HCT116 (cell line): Measurements from ENCODE around the gene NUAK2. TPM values are rescaled to one million over a fixed set of nuclear protein-coding genes. Genes with fewer than 3 reads are reported as not detected.

Source experiments
- ATAC-seq: fragments of 200-7000 bp; cut with Tn5 transposase; 2 replicates; pipeline ENCODE4 v1.9.1; 2020; ENCODE audit warnings: mild to moderate bottlenecking, moderate library complexity
- BruUV-seq: library from RNA; stranded (reverse); fragments of 400-500 nt; replicated peaks from 2 replicates; lab custom pipeline; 2021; lab: Mats Ljungman, UMichigan
- CTCF ChIA-PET: fragments of 300-600 bp; sonication (Branson Sonifier 250); formaldehyde crosslinking; loops from one replicate; lab custom pipeline; 2021; ENCODE audit warnings: antibody characterized with exemption; lab: Charles Lee
- POLR2A ChIA-PET: fragments of 300-600, 350-600 bp; sonication (Branson Sonifier 250); formaldehyde crosslinking; loops from one replicate; lab custom pipeline; 2021; ENCODE audit warnings: antibody characterized with exemption; lab: Charles Lee
- RAD21 ChIA-PET, 2 experiments: fragments of 300-600 bp; sonication (Branson Sonifier 250); formaldehyde crosslinking; loops; one replicate each; lab custom pipeline; 2023; ENCODE audit warnings: low total read pairs in 2 of 2; ENCODE audit not compliant: uncharacterized antibody in 2 of 2, unreplicated experiment in 2 of 2, low non-redundant PET in 1 of 2; lab: Charles Lee
- DNase-seq: peaks from one replicate; pipeline ENCODE4 v3.0.0-alpha.2; 2010; ENCODE audit warnings: low read depth, low spot score
- H2AFZ ChIP-seq: fragments of 200-600 bp; shearing (Covaris generic), sonication (generic); 2 replicates; pipeline ENCODE4 v1.6.1; 2017; ENCODE audit warnings: low read depth, mixed run types, mixed read lengths, antibody characterized with exemption, low read length; ENCODE audit not compliant: poor library complexity, severe bottlenecking
- H3K27ac ChIP-seq: 2 replicates; pipeline ENCODE4 v1.5.1; 2012; ENCODE audit warnings: low read depth, low read length
- H3K27me3 ChIP-seq: fragments of 200-600 bp; sonication (generic); 2 replicates; pipeline ENCODE4 v1.6.1; 2016; ENCODE audit warnings: mixed run types, low read length, mixed read lengths; ENCODE audit not compliant: insufficient read depth
- H3K36me3 ChIP-seq, 2 experiments: fragments of 200-500 bp in 1 of 2; fragments of 200-600 bp in 1 of 2; sonication (Bioruptor generic) in 1 of 2; sonication (generic) in 1 of 2; 2 replicates each; pipeline versions ENCODE4 v1.5.1 to v1.6.1; 2014 to 2016; ENCODE audit warnings: low read length in 2 of 2, inconsistent platforms in 1 of 2, mixed read lengths in 1 of 2, mixed run types in 1 of 2; ENCODE audit not compliant: insufficient read depth in 2 of 2, control insufficient read depth in 1 of 2
- H3K4me1 ChIP-seq, 2 experiments: fragments of 200-600 bp in 1 of 2; sonication (generic) in 1 of 2; 2 replicates each; pipeline versions ENCODE4 v1.5.1 to v1.6.1; 2012 to 2017; ENCODE audit warnings: low read length in 2 of 2, inconsistent platforms in 1 of 2, mild to moderate bottlenecking in 1 of 2, mixed read lengths in 1 of 2, mixed run types in 1 of 2, moderate library complexity in 1 of 2; ENCODE audit not compliant: insufficient read depth in 2 of 2, control insufficient read depth in 1 of 2
- H3K4me2 ChIP-seq: fragments of 200-600 bp; sonication (generic); 2 replicates; pipeline ENCODE4 v1.6.1; 2017; ENCODE audit warnings: mixed run types, low read length, mixed read lengths
- H3K4me3 ChIP-seq, 2 experiments: fragments of 200-600 bp in 1 of 2; sonication (generic) in 1 of 2; replicated peaks in 1 of 2; 2 replicates each; pipeline ENCODE4 v1.5.1; 2011 to 2016; ENCODE audit warnings: low read length in 2 of 2, control low read depth in 1 of 2, low read depth in 1 of 2, mild to moderate bottlenecking in 1 of 2, mixed read lengths in 1 of 2, mixed run types in 1 of 2
- H3K79me2 ChIP-seq: fragments of 200-600 bp; sonication (generic); 2 replicates; pipeline ENCODE4 v1.6.1; 2017; ENCODE audit warnings: mild to moderate bottlenecking, mixed run types, low read length, moderate library complexity, mixed read lengths; ENCODE audit not compliant: insufficient read depth
- H3K9ac ChIP-seq: fragments of 200-600 bp; sonication (generic); 2 replicates; pipeline ENCODE4 v1.6.1; 2016; ENCODE audit warnings: low read length, mixed read lengths
- H3K9me2 ChIP-seq: fragments of 200-600 bp; sonication (generic), shearing (Covaris generic); 2 replicates; pipeline ENCODE4 v1.6.1; 2017; ENCODE audit warnings: mixed run types, mild to moderate bottlenecking, moderate library complexity; ENCODE audit not compliant: insufficient read depth
- H3K9me3 ChIP-seq, 2 experiments: fragments of 200-500 bp in 1 of 2; fragments of 200-600 bp in 1 of 2; sonication (Bioruptor generic) in 1 of 2; sonication (generic) in 1 of 2; 2 replicates each; pipeline ENCODE4 v1.6.1; 2014 to 2017; ENCODE audit warnings: low read length in 2 of 2, mixed read lengths in 2 of 2, inconsistent platforms in 1 of 2, low read depth in 1 of 2, mild to moderate bottlenecking in 1 of 2, mixed run types in 1 of 2, moderate library complexity in 1 of 2; ENCODE audit not compliant: control insufficient read depth in 1 of 2, insufficient read depth in 1 of 2
- H4K20me1 ChIP-seq: fragments of 200-600 bp; sonication (generic), shearing (Covaris generic); 2 replicates; pipeline ENCODE4 v1.6.1; 2017; ENCODE audit warnings: mixed run types, mild to moderate bottlenecking, moderate library complexity; ENCODE audit not compliant: insufficient read depth
- CBX3 ChIP-seq: IDR thresholded peaks from 2 replicates; pipeline ENCODE4 v1.6.1; 2012; ENCODE audit warnings: low read depth
- EGR1 ChIP-seq: IDR thresholded peaks from 2 replicates; pipeline ENCODE4 v1.6.1; 2012; ENCODE audit warnings: low read depth
- ELF1 ChIP-seq: IDR thresholded peaks from 2 replicates; pipeline ENCODE4 v1.6.1; 2012; ENCODE audit warnings: low read depth, borderline replicate concordance
- EZH2phosphoT487 ChIP-seq: fragments of 200-600 bp; IDR thresholded peaks from 2 replicates; pipeline ENCODE4 v1.6.1; 2018; ENCODE audit warnings: antibody characterized with exemption, borderline replicate concordance
- FOSL1 ChIP-seq: IDR thresholded peaks from 2 replicates; pipeline ENCODE4 v1.6.1; 2012; ENCODE audit warnings: low read depth
- JUND ChIP-seq: IDR thresholded peaks from 2 replicates; pipeline ENCODE4 v1.6.1; 2012
- POLR2AphosphoS5 ChIP-seq: IDR thresholded peaks from 2 replicates; pipeline ENCODE4 v1.6.1; 2011; ENCODE audit warnings: mild to moderate bottlenecking, low read depth, low read length, moderate library complexity
- REST ChIP-seq: IDR thresholded peaks from 2 replicates; pipeline ENCODE4 v1.6.1; 2012; ENCODE audit warnings: low read depth
- SIN3A ChIP-seq: IDR thresholded peaks from 2 replicates; pipeline ENCODE4 v1.6.1; 2012; ENCODE audit warnings: low read depth
- SP1 ChIP-seq: IDR thresholded peaks from 2 replicates; pipeline ENCODE4 v1.6.1; 2012; ENCODE audit warnings: low read depth
- SRF ChIP-seq: IDR thresholded peaks from 2 replicates; pipeline ENCODE4 v1.6.1; 2012; ENCODE audit warnings: low read depth
- TCF7L2 ChIP-seq: IDR thresholded peaks from 2 replicates; pipeline ENCODE4 v1.7.0; 2011; ENCODE audit warnings: borderline replicate concordance, inconsistent platforms; ENCODE audit not compliant: insufficient read depth, insufficient read length; ENCODE audit errors: extremely low read depth
- ZFX ChIP-seq: fragments of 450-650 bp; IDR thresholded peaks from 2 replicates; pipeline ENCODE4 v1.6.1; 2017
- intact Hi-C: fragments of 100-400 bp; cut with micrococcal nuclease; formaldehyde crosslinking; loops from 2 replicates; pipeline ENCODE4 v1.10.0; 2022
- total RNA-seq: library from RNA; stranded (reverse); gene quantifications from one replicate; pipeline ENCODE4 v1.2.1, GENCODE V29; 2021; ENCODE audit not compliant: unreplicated experiment
- TF ChIP-seq, protein P1 (sequence below): IDR thresholded peaks from 2 replicates; pipeline ENCODE4 v1.6.1; 2011; ENCODE audit warnings: mild to moderate bottlenecking, low read length, moderate library complexity; ENCODE audit not compliant: insufficient replicate concordance; ENCODE audit errors: extremely low read depth
- TF ChIP-seq, protein P2 (sequence below), 3 experiments: fragments of 200-600 bp in 1 of 3; sonication (generic) in 1 of 3; IDR thresholded peaks in 2 of 3; conservative IDR thresholded peaks in 1 of 3; 2 replicates each; pipeline ENCODE4 v1.5.1; 2012 to 2017; ENCODE audit warnings: low read depth in 2 of 3, low read length in 2 of 3, antibody characterized with exemption in 1 of 3, borderline replicate concordance in 1 of 3, control low read depth in 1 of 3, mild to moderate bottlenecking in 1 of 3, mixed read lengths in 1 of 3, mixed run types in 1 of 3, moderate library complexity in 1 of 3; ENCODE audit not compliant: insufficient read depth in 1 of 3
- TF ChIP-seq, protein P3 (sequence below): IDR thresholded peaks from 2 replicates; pipeline ENCODE4 v1.6.1; 2012

NUAK2 gene
- total RNA-seq, 1 experiment from 2014 or later: 3.0 TPM

DNA sequence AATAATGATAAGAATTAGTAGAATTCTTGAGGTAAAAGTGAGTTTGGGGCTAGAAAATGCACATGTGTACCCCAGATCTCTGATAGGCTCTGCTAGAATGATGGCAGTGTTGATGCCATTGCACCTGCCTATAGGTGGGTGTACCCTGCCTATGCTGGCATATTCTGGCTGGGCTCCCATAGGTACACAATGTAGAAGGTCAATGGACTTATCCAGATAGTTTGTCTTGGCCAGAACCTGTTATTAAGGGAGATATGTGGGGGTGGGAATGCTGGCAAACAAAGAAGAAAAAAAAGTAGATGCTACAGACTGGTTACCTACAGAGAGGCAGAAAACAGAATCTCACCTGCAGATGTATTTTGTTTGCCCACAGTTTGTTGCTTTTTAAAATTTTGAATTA lies 49.2 kb upstream of the NUAK2 start:
- Histone ChIP-seq H3K36me3 (no peaks in the 10 kb centered on the region), H3K79me2 (no peaks in the 10 kb centered on the region), H3K4me3 (no peak overlapping the region), H3K4me2 (no peak overlapping the region), H3K9me3 (no peaks in the 10 kb centered on the region), H3K27ac (no peak overlapping the region), H3K9ac (no peak overlapping the region), H2AFZ (no peak overlapping the region), H4K20me1 (no peaks in the 10 kb centered on the region), H3K27me3 (no peaks in the 10 kb centered on the region)
- DNase-seq: no peak
- intact Hi-C loops: no loop called here
- ChIA-PET CTCF (interaction anchor here (1.2 kb wide), 1 partner anchor 16 kb away, joined by 5 read pairs; no protein-coding TSS in a partner anchor), POLR2A (no interaction called here), RAD21 (no interaction called here)
- no TSS peak for BruUV-seq
- ATAC-seq: no peak
- TF ChIP-seq, protein P1, sequence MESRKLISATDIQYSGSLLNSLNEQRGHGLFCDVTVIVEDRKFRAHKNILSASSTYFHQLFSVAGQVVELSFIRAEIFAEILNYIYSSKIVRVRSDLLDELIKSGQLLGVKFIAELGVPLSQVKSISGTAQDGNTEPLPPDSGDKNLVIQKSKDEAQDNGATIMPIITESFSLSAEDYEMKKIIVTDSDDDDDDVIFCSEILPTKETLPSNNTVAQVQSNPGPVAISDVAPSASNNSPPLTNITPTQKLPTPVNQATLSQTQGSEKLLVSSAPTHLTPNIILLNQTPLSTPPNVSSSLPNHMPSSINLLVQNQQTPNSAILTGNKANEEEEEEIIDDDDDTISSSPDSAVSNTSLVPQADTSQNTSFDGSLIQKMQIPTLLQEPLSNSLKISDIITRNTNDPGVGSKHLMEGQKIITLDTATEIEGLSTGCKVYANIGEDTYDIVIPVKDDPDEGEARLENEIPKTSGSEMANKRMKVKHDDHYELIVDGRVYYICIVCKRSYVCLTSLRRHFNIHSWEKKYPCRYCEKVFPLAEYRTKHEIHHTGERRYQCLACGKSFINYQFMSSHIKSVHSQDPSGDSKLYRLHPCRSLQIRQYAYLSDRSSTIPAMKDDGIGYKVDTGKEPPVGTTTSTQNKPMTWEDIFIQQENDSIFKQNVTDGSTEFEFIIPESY: no peak
- TF ChIP-seq EGR1 (no peak), CBX3 (no peak), SIN3A (no peak), EZH2phosphoT487 (no peak), REST (no peak), SP1 (no peak), ZFX (no peak), SRF (no peak), TCF7L2 (no peak), POLR2AphosphoS5 (no peak), ELF1 (no peak), JUND (no peak), FOSL1 (no peak)
- TF ChIP-seq, protein P2, sequence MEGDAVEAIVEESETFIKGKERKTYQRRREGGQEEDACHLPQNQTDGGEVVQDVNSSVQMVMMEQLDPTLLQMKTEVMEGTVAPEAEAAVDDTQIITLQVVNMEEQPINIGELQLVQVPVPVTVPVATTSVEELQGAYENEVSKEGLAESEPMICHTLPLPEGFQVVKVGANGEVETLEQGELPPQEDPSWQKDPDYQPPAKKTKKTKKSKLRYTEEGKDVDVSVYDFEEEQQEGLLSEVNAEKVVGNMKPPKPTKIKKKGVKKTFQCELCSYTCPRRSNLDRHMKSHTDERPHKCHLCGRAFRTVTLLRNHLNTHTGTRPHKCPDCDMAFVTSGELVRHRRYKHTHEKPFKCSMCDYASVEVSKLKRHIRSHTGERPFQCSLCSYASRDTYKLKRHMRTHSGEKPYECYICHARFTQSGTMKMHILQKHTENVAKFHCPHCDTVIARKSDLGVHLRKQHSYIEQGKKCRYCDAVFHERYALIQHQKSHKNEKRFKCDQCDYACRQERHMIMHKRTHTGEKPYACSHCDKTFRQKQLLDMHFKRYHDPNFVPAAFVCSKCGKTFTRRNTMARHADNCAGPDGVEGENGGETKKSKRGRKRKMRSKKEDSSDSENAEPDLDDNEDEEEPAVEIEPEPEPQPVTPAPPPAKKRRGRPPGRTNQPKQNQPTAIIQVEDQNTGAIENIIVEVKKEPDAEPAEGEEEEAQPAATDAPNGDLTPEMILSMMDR (IDR thresholded peaks at IDR 0.05 in 2 of 3, conservative IDR thresholded peaks at IDR 0.05 in 1 of 3; ENCODE audit: borderline replicate concordance in 1 of 3, insufficient read depth in 1 of 3, low read depth in 2 of 3, low read length in 2 of 3): no peak
- TF ChIP-seq, protein P3, sequence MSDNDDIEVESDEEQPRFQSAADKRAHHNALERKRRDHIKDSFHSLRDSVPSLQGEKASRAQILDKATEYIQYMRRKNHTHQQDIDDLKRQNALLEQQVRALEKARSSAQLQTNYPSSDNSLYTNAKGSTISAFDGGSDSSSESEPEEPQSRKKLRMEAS: no peak
- TF ChIP-seq, all 23 proteins: peak for 0
- H3K9me2 ChIP-seq: no peaks in the 10 kb centered on the region
- H3K4me1 ChIP-seq: peaks cover 23 to 30% of the 10 kb centered on the region in 2 experiments
